ENCODE results near the gene FAM131A.

FAM131A gene

GRCh38 chr3:184314700-184315542 lies 22.5 kb upstream of the FAM131A start:
- H2BK120ac ChIP-seq (ENCODE audit: insufficient read depth, low read length, poor library complexity), result peak overlapping the region; percentile 95
- no peaks in the 10 kb centered on the region for H3K27me3 ChIP-seq (ENCODE audit: insufficient read depth, low read length)
- no CpG with 5 or more reads among the region's 89 CpGs for WGBS (ENCODE audit: extremely low coverage, insufficient coverage, insufficient read length)
- H4K8ac ChIP-seq (ENCODE audit: low read depth, low read length), result peak overlapping the region; percentile 94
- H2AK5ac ChIP-seq (ENCODE audit: low read length), result peak overlapping the region; percentile 99
- peaks cover 3% of the 10 kb centered on the region for H3K9me3 ChIP-seq (ENCODE audit: insufficient read depth, low read depth, low read length)
- H3K4me3 ChIP-seq (ENCODE audit: low read depth, low read length), result peak overlapping the region; percentile 88
- peaks cover 38% of the 10 kb centered on the region for H3K79me2 ChIP-seq (ENCODE audit: control insufficient read depth, insufficient read depth, low read length, poor library complexity)
- H4K91ac ChIP-seq (ENCODE audit: low read depth, low read length), result peak overlapping the region; percentile 99
- H3K18ac ChIP-seq (ENCODE audit: low read length), result peak overlapping the region; percentile 97
- no peak overlapping the region for H3K23ac ChIP-seq (ENCODE audit: low read length)
- peak overlapping the region; percentile 83 for H3K4me2 ChIP-seq (ENCODE audit: low read length)
- H3K27ac ChIP-seq (ENCODE audit: low read depth, low read length), result peak overlapping the region; percentile 93
- peaks cover 14 to 15% of the 10 kb centered on the region in 2 experiments for H3K4me1 ChIP-seq (ENCODE audit: control insufficient read depth in 1 of 2, insufficient read depth in 2 of 2, low read length in 2 of 2)
- H3K79me1 ChIP-seq (ENCODE audit: low read length), result peaks cover 12% of the 10 kb centered on the region
- H2BK12ac ChIP-seq (ENCODE audit: low read length), result peak overlapping the region; percentile 34
- H2AFZ ChIP-seq (ENCODE audit: insufficient read depth, low read length, poor library complexity), result peak overlapping the region; percentile 90
- peak; percentile 54 to 66 for DNase-seq
- H3K4ac ChIP-seq (ENCODE audit: low read depth, low read length), result peak overlapping the region; percentile 100
- H3K9ac ChIP-seq (ENCODE audit: low read length), result peak overlapping the region; percentile 90
- H2BK5ac ChIP-seq (ENCODE audit: low read depth, low read length, poor library complexity), result peak overlapping the region; percentile 92
- peak overlapping the region; percentile 86 for H4K12ac ChIP-seq (ENCODE audit: low read depth, low read length)
- H3K36me3 ChIP-seq (ENCODE audit: control insufficient read depth in 1 of 2, insufficient read depth in 2 of 2, low read length in 2 of 2), result peaks cover 29 to 31% of the 10 kb centered on the region in 2 experiments
- H3K14ac ChIP-seq (ENCODE audit: low read length), result peak overlapping the region; percentile 99

- H3K4me2 ChIP-seq (ENCODE audit: low read length), result peak overlapping the region; percentile 83
- H3K27me3 ChIP-seq (ENCODE audit: insufficient read depth, low read length), result no peaks in the 10 kb centered on the region
- peak overlapping the region; percentile 99 for H4K91ac ChIP-seq (ENCODE audit: low read depth, low read length)
- H2AFZ ChIP-seq (ENCODE audit: insufficient read depth, low read length, poor library complexity), result peak overlapping the region; percentile 84
- H3K9me3 ChIP-seq (ENCODE audit: insufficient read depth, low read depth, low read length), result peaks cover 3% of the 10 kb centered on the region
- H3K9ac ChIP-seq (ENCODE audit: low read length), result peak overlapping the region; percentile 90
- H3K79me2 ChIP-seq (ENCODE audit: control insufficient read depth, insufficient read depth, low read length, poor library complexity), result peaks cover 38% of the 10 kb centered on the region
- H3K23ac ChIP-seq (ENCODE audit: low read length), result no peak overlapping the region
- peaks cover 34 to 37% of the 10 kb centered on the region in 2 experiments for H3K36me3 ChIP-seq (ENCODE audit: control insufficient read depth in 1 of 2, insufficient read depth in 2 of 2, low read length in 2 of 2)
- H4K8ac ChIP-seq (ENCODE audit: low read depth, low read length), result peak overlapping the region; percentile 94
- no peak for DNase-seq
- peak overlapping the region; percentile 88 for H3K4me3 ChIP-seq (ENCODE audit: low read depth, low read length)
- H2BK12ac ChIP-seq (ENCODE audit: low read length), result peak overlapping the region; percentile 34
- peak overlapping the region; percentile 99 for H2AK5ac ChIP-seq (ENCODE audit: low read length)
- H3K4ac ChIP-seq (ENCODE audit: low read depth, low read length), result peak overlapping the region; percentile 100
- peak overlapping the region; percentile 94 for H3K18ac ChIP-seq (ENCODE audit: low read length)
- H2BK5ac ChIP-seq (ENCODE audit: low read depth, low read length, poor library complexity), result peak overlapping the region; percentile 92
- H4K12ac ChIP-seq (ENCODE audit: low read depth, low read length), result peak overlapping the region; percentile 86
- H3K79me1 ChIP-seq (ENCODE audit: low read length), result peaks cover 12% of the 10 kb centered on the region
- H3K14ac ChIP-seq (ENCODE audit: low read length), result peak overlapping the region; percentile 99
- no CpG with 5 or more reads among the region's 6 CpGs for WGBS (ENCODE audit: extremely low coverage, insufficient coverage, insufficient read length)
- H3K27ac ChIP-seq (ENCODE audit: low read depth, low read length), result peak overlapping the region; percentile 93
- H2BK120ac ChIP-seq (ENCODE audit: insufficient read depth, low read length, poor library complexity), result peak overlapping the region; percentile 95
- peaks cover 14 to 15% of the 10 kb centered on the region in 2 experiments for H3K4me1 ChIP-seq (ENCODE audit: control insufficient read depth in 1 of 2, insufficient read depth in 2 of 2, low read length in 2 of 2)
Measured at GRCh38 chr3:184315543-184315867, 21.9 kb upstream of the FAM131A start.

DNA sequence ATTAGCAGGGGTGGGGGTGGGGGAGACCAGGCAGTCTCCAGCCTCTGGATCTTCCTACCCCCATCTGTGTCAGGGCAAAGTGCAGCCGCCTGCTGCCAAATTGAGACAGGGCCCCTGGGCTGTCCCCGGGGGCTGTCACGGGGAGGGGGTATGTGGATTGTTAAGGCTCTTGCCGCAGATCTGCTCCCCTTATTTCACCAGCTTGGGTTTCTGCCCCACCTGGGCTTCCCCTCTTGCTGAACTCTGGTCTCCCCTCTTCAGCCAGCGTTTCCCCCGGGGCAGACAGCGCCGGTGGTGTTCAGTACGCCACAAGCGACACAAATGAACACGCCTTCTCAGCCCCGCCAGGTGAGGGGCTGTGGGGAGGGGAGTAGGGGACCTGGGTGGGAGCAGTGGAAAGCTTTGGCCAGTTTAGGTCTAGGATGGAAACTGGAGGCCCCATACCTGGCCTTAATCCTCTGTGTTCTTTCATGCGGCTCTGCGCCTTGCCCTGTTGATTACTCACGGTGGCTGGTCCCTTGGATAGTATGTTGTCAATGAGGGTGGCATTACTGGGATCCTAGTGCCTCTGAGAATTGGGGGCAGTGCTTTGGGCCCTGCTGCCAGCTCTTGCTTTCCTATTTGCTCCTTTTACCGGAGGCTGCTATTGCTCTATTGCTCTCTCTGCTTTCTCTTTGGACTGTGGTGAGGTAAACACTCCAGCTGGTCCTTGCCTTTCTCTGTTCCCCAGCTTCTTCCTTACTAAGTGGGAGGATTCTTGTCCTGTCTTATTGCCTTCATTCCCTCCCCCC lies 21.3 kb upstream of the FAM131A start:
- Histone ChIP-seq H3K9me3 (ENCODE audit: insufficient read depth, low read depth, low read length) (peaks cover 3% of the 10 kb centered on the region), H3K79me1 (ENCODE audit: low read length) (peaks cover 12% of the 10 kb centered on the region), H3K27me3 (ENCODE audit: insufficient read depth, low read length) (no peaks in the 10 kb centered on the region), H2AFZ (ENCODE audit: insufficient read depth, low read length, poor library complexity) (no peak overlapping the region), H3K18ac (ENCODE audit: low read length) (no peak overlapping the region), H4K12ac (ENCODE audit: low read depth, low read length) (no peak overlapping the region), H3K36me3 (ENCODE audit: control insufficient read depth in 1 of 2, insufficient read depth in 2 of 2, low read length in 2 of 2) (peaks cover 40 to 41% of the 10 kb centered on the region in 2 experiments), H3K27ac (ENCODE audit: low read depth, low read length) (peak overlapping the region; percentile 93), H3K4ac (ENCODE audit: low read depth, low read length) (peak overlapping the region; percentile 100), H4K8ac (ENCODE audit: low read depth, low read length) (peak overlapping the region; percentile 32), H3K79me2 (ENCODE audit: control insufficient read depth, insufficient read depth, low read length, poor library complexity) (peaks cover 38% of the 10 kb centered on the region), H3K9ac (ENCODE audit: low read length) (peak overlapping the region; percentile 75), H3K4me3 (ENCODE audit: low read depth, low read length) (peak overlapping the region; percentile 88), H3K4me1 (ENCODE audit: control insufficient read depth in 1 of 2, insufficient read depth in 2 of 2, low read length in 2 of 2) (peaks cover 14 to 15% of the 10 kb centered on the region in 2 experiments), H3K14ac (ENCODE audit: low read length) (peak overlapping the region; percentile 52), H2BK120ac (ENCODE audit: insufficient read depth, low read length, poor library complexity) (no peak overlapping the region), H3K4me2 (ENCODE audit: low read length) (peak overlapping the region; percentile 83), H2BK12ac (ENCODE audit: low read length) (no peak overlapping the region), H2AK5ac (ENCODE audit: low read length) (peak overlapping the region; percentile 13), H3K23ac (ENCODE audit: low read length) (no peak overlapping the region), H4K91ac (ENCODE audit: low read depth, low read length) (peak overlapping the region; percentile 20), H2BK5ac (ENCODE audit: low read depth, low read length, poor library complexity) (peak overlapping the region; percentile 42)
- no CpG with 5 or more reads among the region's 16 CpGs for WGBS (ENCODE audit: extremely low coverage, insufficient coverage, insufficient read length)
- peak in 1 of 2 donors; percentile 22 for DNase-seq

- no peak overlapping the region for H3K27ac ChIP-seq (ENCODE audit: low read depth, low read length)
- no peak overlapping the region for H4K91ac ChIP-seq (ENCODE audit: low read depth, low read length)
- H2AK5ac ChIP-seq (ENCODE audit: low read length), result no peak overlapping the region
- no peak overlapping the region for H2BK120ac ChIP-seq (ENCODE audit: insufficient read depth, low read length, poor library complexity)
- no peaks in the 10 kb centered on the region for H3K27me3 ChIP-seq (ENCODE audit: insufficient read depth, low read length)
- WGBS (ENCODE audit: extremely low coverage, insufficient coverage, insufficient read length), result no CpG with 5 or more reads among the region's 7 CpGs
- no peak for DNase-seq
- H4K8ac ChIP-seq (ENCODE audit: low read depth, low read length), result no peak overlapping the region
- peaks cover 14 to 15% of the 10 kb centered on the region in 2 experiments for H3K4me1 ChIP-seq (ENCODE audit: control insufficient read depth in 1 of 2, insufficient read depth in 2 of 2, low read length in 2 of 2)
- H3K36me3 ChIP-seq (ENCODE audit: control insufficient read depth in 1 of 2, insufficient read depth in 2 of 2, low read length in 2 of 2), result peaks cover 47 to 48% of the 10 kb centered on the region in 2 experiments
- H3K4ac ChIP-seq (ENCODE audit: low read depth, low read length), result peak overlapping the region; percentile 100
- peak overlapping the region; percentile 83 for H3K4me2 ChIP-seq (ENCODE audit: low read length)
- no peak overlapping the region for H3K18ac ChIP-seq (ENCODE audit: low read length)
- peaks cover 3% of the 10 kb centered on the region for H3K9me3 ChIP-seq (ENCODE audit: insufficient read depth, low read depth, low read length)
- H2AFZ ChIP-seq (ENCODE audit: insufficient read depth, low read length, poor library complexity), result no peak overlapping the region
- H3K4me3 ChIP-seq (ENCODE audit: low read depth, low read length), result no peak overlapping the region
- no peak overlapping the region for H2BK5ac ChIP-seq (ENCODE audit: low read depth, low read length, poor library complexity)
- peaks cover 12% of the 10 kb centered on the region for H3K79me1 ChIP-seq (ENCODE audit: low read length)
- H3K79me2 ChIP-seq (ENCODE audit: control insufficient read depth, insufficient read depth, low read length, poor library complexity), result peaks cover 38% of the 10 kb centered on the region
- no peak overlapping the region for H3K14ac ChIP-seq (ENCODE audit: low read length)
- no peak overlapping the region for H4K12ac ChIP-seq (ENCODE audit: low read depth, low read length)
- peak overlapping the region; percentile 7 for H3K23ac ChIP-seq (ENCODE audit: low read length)
- no peak overlapping the region for H3K9ac ChIP-seq (ENCODE audit: low read length)
- no peak overlapping the region for H2BK12ac ChIP-seq (ENCODE audit: low read length)
Measured at GRCh38 chr3:184316792-184317191, 20.6 kb upstream of the FAM131A start.
